ENCODE measurements around the gene DGKB. TPM values are rescaled to one million over a fixed set of nuclear protein-coding genes. Genes with fewer than 3 reads are reported as not detected.

DGKB gene
- total and polyA plus RNA-seq, 9 donors, result under 0.01 to 1.3 (median 0.28) TPM; not detected in 2

DNA sequence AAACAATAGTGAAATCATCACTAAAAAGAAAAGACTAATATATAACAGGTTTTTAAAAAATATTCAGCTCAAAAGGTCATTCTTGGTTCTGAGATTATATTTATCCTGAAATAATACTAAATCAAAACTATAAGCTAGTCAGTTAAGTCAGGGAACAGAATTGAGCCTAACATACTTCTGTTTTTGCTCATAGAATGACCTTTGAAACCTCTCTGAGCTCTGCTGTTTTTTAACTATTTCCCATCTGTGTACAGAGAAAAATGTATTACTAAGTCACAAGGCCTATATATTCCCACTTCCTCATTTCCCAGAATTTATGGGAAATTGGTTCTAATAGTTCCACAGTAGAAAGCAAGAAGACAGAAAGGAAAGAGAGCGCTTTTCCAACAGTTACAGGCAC is 566.3 kb downstream of the DGKB start:
- no peak for DNase-seq
- intact Hi-C loops (cut with DNase I), result no loop called here
- no peaks in the 10 kb centered on the region for H3K4me1 ChIP-seq (ENCODE audit: insufficient read depth)
- no peaks in the 10 kb centered on the region for H3K36me3 ChIP-seq
- WGBS, 3 donors, result 96 to 98% (median 98%) methylated on average over 1 of the region's 1 CpG
- H3K27ac ChIP-seq, result no peak overlapping the region
- no peaks in the 10 kb centered on the region for H3K27me3 ChIP-seq
- TF ChIP-seq POLR2A (IDR thresholded peaks at IDR 0.05), result no peak
- TF ChIP-seq EP300 (IDR thresholded peaks at IDR 0.05), result no peak
- TF ChIP-seq, protein P1, sequence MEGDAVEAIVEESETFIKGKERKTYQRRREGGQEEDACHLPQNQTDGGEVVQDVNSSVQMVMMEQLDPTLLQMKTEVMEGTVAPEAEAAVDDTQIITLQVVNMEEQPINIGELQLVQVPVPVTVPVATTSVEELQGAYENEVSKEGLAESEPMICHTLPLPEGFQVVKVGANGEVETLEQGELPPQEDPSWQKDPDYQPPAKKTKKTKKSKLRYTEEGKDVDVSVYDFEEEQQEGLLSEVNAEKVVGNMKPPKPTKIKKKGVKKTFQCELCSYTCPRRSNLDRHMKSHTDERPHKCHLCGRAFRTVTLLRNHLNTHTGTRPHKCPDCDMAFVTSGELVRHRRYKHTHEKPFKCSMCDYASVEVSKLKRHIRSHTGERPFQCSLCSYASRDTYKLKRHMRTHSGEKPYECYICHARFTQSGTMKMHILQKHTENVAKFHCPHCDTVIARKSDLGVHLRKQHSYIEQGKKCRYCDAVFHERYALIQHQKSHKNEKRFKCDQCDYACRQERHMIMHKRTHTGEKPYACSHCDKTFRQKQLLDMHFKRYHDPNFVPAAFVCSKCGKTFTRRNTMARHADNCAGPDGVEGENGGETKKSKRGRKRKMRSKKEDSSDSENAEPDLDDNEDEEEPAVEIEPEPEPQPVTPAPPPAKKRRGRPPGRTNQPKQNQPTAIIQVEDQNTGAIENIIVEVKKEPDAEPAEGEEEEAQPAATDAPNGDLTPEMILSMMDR (IDR thresholded peaks at IDR 0.05), result no peak
- H3K9me3 ChIP-seq, result no peaks in the 10 kb centered on the region
- no peak overlapping the region for H3K4me3 ChIP-seq

DNA sequence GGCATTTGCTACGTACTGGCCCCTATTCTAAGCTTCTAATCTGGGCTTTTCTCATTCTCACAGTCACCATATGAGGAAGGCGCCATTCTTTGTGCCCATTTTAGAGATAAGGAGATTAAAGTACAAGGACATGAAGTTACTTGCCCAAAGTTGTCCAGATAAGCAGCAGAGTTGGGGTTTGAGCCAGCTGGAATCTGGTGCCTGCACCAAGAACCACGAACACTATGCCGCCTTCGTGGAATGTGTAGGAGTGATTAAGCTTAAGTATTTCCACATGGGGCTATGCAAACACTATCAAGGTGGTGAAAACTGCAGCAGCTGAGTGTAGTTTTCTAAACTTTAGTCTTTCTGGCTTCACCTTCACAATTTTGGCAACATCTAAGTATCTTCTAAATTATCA is 570.4 kb downstream of the DGKB start:
- WGBS, 3 donors, result 10 to 31% (median 12%) methylated on average over 5 of the region's 5 CpGs

GRCh38 chr7:14324767-14325166 is 577.8 kb downstream of the DGKB start:
- H3K9me3 ChIP-seq, result no peaks in the 10 kb centered on the region
- TF ChIP-seq POLR2A (IDR thresholded peaks at IDR 0.05) (no peak), EP300 (IDR thresholded peaks at IDR 0.05) (no peak)
- TF ChIP-seq, protein P1 (IDR thresholded peaks at IDR 0.05), result no peak
- no peaks in the 10 kb centered on the region for H3K36me3 ChIP-seq
- H3K27ac ChIP-seq, result no peak overlapping the region
- intact Hi-C loops (cut with DNase I), result no loop called here
- no peaks in the 10 kb centered on the region for H3K27me3 ChIP-seq
- DNase-seq, result no peak
- WGBS, 3 donors, result 49 to 65% (median 52%) methylated on average over 3 of the region's 3 CpGs
- no peak overlapping the region for H3K4me3 ChIP-seq
- H3K4me1 ChIP-seq (ENCODE audit: insufficient read depth), result no peaks in the 10 kb centered on the region

More for the DNA sequence above, 570.4 kb downstream of the DGKB start:
- TF ChIP-seq POLR2A (IDR thresholded peaks at IDR 0.05) (no peak), EP300 (IDR thresholded peaks at IDR 0.05) (no peak)
- TF ChIP-seq, protein P1 (IDR thresholded peaks at IDR 0.05), result no peak
- no peak overlapping the region for H3K27ac ChIP-seq
- no peak for DNase-seq
- H3K36me3 ChIP-seq, result no peaks in the 10 kb centered on the region
- intact Hi-C loops (cut with DNase I), result no loop called here
- H3K4me3 ChIP-seq, result no peak overlapping the region
- no peaks in the 10 kb centered on the region for H3K27me3 ChIP-seq
- no peaks in the 10 kb centered on the region for H3K4me1 ChIP-seq (ENCODE audit: insufficient read depth)
- no peaks in the 10 kb centered on the region for H3K9me3 ChIP-seq

GRCh38 chr7:14322724-14323123 is 579.8 kb downstream of the DGKB start:
- no peaks in the 10 kb centered on the region for H3K9me3 ChIP-seq
- TF ChIP-seq POLR2A (IDR thresholded peaks at IDR 0.05) (no peak), EP300 (IDR thresholded peaks at IDR 0.05) (no peak)
- TF ChIP-seq, protein P1 (IDR thresholded peaks at IDR 0.05), result no peak
- H3K36me3 ChIP-seq, result no peaks in the 10 kb centered on the region
- no peaks in the 10 kb centered on the region for H3K27me3 ChIP-seq
- DNase-seq, result no peak
- H3K4me3 ChIP-seq, result no peak overlapping the region
- intact Hi-C loops (cut with DNase I), result no loop called here
- 97 to 99% (median 98%) methylated on average over 2 of the region's 2 CpGs for WGBS, 3 donors
- H3K27ac ChIP-seq, result no peak overlapping the region
- no peaks in the 10 kb centered on the region for H3K4me1 ChIP-seq (ENCODE audit: insufficient read depth)

Measured in ovary (tissue), 9 donors.